T-cell (primary cell): ENCODE results near the gene MUC15. TPM values are rescaled to one million over a fixed set of nuclear protein-coding genes. Genes with fewer than 3 reads are reported as not detected.

Experiments used
- ATAC-seq, 4 experiments: fragments of 200-7000 bp in 3 of 4; fragments of 150-1000 bp in 1 of 4; cut with Tn5 transposase; replicated peaks in 1 of 4; 1 replicate in 3 of 4; 2 replicates in 1 of 4; pipeline ENCODE4 v1.10.0; 2021; ENCODE audit warnings: moderate library complexity in 3 of 4, mild to moderate bottlenecking in 2 of 4, moderate number of reproducible peaks in 1 of 4
- CTCF ChIA-PET, 2 donors: fragments of 300-600 bp; sonication (Branson Sonifier 250); formaldehyde crosslinking; loops; one replicate each; lab custom pipeline; 2022; ENCODE audit warnings: antibody characterized with exemption in 2 of 2; lab: Charles Lee
- POLR2A ChIA-PET, 2 donors: fragments of 300-600 bp; sonication (Branson Sonifier 250); formaldehyde crosslinking; loops; one replicate each; lab custom pipeline; 2022; ENCODE audit warnings: antibody characterized with exemption in 2 of 2; lab: Charles Lee
- DNase-seq, 35 experiments: peaks; one replicate each; pipeline versions ENCODE4 v3.0.0 to v3.0.0-alpha.2; 2013 to 2023
- H3K27ac ChIP-seq: one replicate; pipeline ENCODE4 v1.5.1; 2013; ENCODE audit warnings: low read length
- H3K27me3 ChIP-seq, 2 experiments: replicated peaks in 1 of 2; 1 replicate in 1 of 2; 2 replicates in 1 of 2; pipeline versions ENCODE4 v1.6.1 to v1.7.0; 2013; ENCODE audit warnings: low read length in 1 of 2, mixed read lengths in 1 of 2; ENCODE audit not compliant: control insufficient read depth in 2 of 2, insufficient read depth in 2 of 2; ENCODE audit errors: extremely low read depth in 1 of 2
- H3K36me3 ChIP-seq, 2 donors: 1 replicate in 1 of 2; 2 replicates in 1 of 2; pipeline versions ENCODE4 v1.6.1 to v1.7.0; 2013; ENCODE audit warnings: low read length in 1 of 2; ENCODE audit not compliant: control insufficient read depth in 2 of 2, insufficient read depth in 1 of 2; ENCODE audit errors: extremely low read depth in 1 of 2
- H3K4me1 ChIP-seq, 2 experiments: 1 replicate in 1 of 2; 2 replicates in 1 of 2; pipeline versions ENCODE4 v1.6.1 to v1.7.0; 2013; ENCODE audit warnings: low read length in 2 of 2, mixed read lengths in 1 of 2; ENCODE audit not compliant: insufficient read depth in 2 of 2, control insufficient read depth in 1 of 2; ENCODE audit errors: extremely low read depth in 1 of 2
- H3K4me3 ChIP-seq, 2 donors: 1 replicate in 1 of 2; 2 replicates in 1 of 2; pipeline versions ENCODE4 v1.5.1 to v1.7.0; 2013; ENCODE audit warnings: mild to moderate bottlenecking in 2 of 2, low read length in 1 of 2, moderate library complexity in 1 of 2; ENCODE audit not compliant: control insufficient read depth in 1 of 2; ENCODE audit errors: extremely low read depth in 1 of 2
- H3K9me3 ChIP-seq: 2 replicates; pipeline ENCODE4 v1.7.0; 2013
- H3K27ac Mint-ChIP-seq, 2 donors: one replicate each; pipeline ENCODE4 v1.8.0; 2020 to 2021; ENCODE audit warnings: mild to moderate bottlenecking in 2 of 2, mixed read lengths in 2 of 2
- H3K27me3 Mint-ChIP-seq, 2 donors: one replicate each; pipeline ENCODE4 v1.8.0; 2021 to 2022; ENCODE audit warnings: mixed read lengths in 2 of 2
- H3K36me3 Mint-ChIP-seq: one replicate; pipeline ENCODE4 v1.8.0; 2021; ENCODE audit warnings: mixed read lengths
- H3K4me1 Mint-ChIP-seq, 3 donors: one replicate each; pipeline ENCODE4 v1.8.0; 2020 to 2022; ENCODE audit warnings: mixed read lengths in 3 of 3, mild to moderate bottlenecking in 1 of 3
- H3K4me3 Mint-ChIP-seq, 3 donors: one replicate each; pipeline ENCODE4 v1.8.0; 2020 to 2022; ENCODE audit warnings: mild to moderate bottlenecking in 3 of 3, mixed read lengths in 3 of 3, moderate library complexity in 3 of 3
- H3K9me3 Mint-ChIP-seq, 3 donors: one replicate each; pipeline ENCODE4 v1.8.0; 2020 to 2022; ENCODE audit warnings: mixed read lengths in 3 of 3
- whole genome bisulfite sequencing: methylation state at CpG from one replicate; pipeline ENCODE4 v1.1.5; 2013; ENCODE audit warnings: missing lambda C conversion rate; ENCODE audit not compliant: insufficient coverage; 5-methylcytosine and 5-hydroxymethylcytosine counted together
- total RNA-seq, 35 experiments: library from RNA in 6 of 35; stranded (reverse) in 6 of 35; fragments of 120-200 nt in 1 of 35; gene quantifications; one replicate each; pipeline versions ENCODE4 v1.2.1 to v1.2.4 and lab custom pipeline; 2013 to 2026

MUC15 gene
- total RNA-seq, 5 donors from 2014 or later (not counting 1 experiment from before 2014, with no cell fraction given) = not detected

DNA sequence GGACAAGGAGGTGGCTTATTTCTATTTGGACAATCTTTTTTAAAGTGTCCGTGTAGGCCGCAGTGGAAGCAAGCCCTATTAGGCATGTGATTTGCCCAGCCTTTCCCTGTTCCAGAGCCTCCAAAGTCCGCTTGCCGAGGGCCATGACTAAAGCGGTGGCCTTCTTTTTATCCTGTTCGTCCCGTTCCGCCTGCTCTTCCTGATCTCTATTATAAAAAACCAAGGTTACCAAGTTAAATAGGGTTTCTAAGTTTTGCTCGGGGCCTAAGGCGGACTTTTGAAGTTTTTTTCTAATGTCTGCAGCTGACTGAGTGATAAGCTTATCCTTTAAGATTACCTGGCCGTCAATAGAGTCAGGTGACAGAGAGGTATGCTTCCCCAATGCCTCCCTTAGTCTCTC is 21.6 kb upstream of the MUC15 start:
- Histone ChIP-seq H3K4me1 (no peaks in the 10 kb centered on the region), H3K9me3 (no peaks in the 10 kb centered on the region), H3K36me3 (no peaks in the 10 kb centered on the region), H3K27ac (no peak overlapping the region), H3K27me3 (no peaks in the 10 kb centered on the region), H3K4me3 (no peak overlapping the region)
- ChIA-PET CTCF (no interaction called here), POLR2A (no interaction called here)
- WGBS = 94% methylated on average over 3 of the region's 11 CpGs
- no peaks in the 10 kb centered on the region for H3K36me3 Mint-ChIP-seq
- H3K4me1 Mint-ChIP-seq = no peaks in the 10 kb centered on the region
- DNase-seq = no peak
- H3K4me3 Mint-ChIP-seq = no peak overlapping the region
- H3K9me3 Mint-ChIP-seq = peaks cover 14 to 32% (median 23%) of the 10 kb centered on the region in 3 donors
- no peak for ATAC-seq
- H3K27ac Mint-ChIP-seq = no peak overlapping the region
- no peaks in the 10 kb centered on the region for H3K27me3 Mint-ChIP-seq

DNA sequence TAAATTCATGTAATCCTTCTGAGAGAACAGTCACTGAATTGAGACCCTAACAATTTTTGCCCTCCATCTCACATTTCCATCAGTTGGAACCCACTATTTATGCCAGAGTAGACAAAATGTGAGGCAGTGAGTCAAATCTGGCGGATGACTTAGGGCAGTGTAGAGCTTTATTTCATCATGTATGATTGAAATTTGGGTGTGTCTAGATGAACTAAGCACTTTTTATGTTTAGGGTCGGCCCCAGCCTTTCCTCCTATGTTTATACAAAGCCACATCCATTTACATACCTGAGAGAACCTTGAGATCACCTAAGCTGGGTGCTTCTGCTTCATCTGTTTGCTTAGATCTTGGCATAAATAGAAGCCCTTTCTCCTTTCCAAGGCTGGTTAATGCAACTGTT is 15.0 kb upstream of the MUC15 start:
- peaks cover 11 to 22% (median 22%) of the 10 kb centered on the region in 3 donors for H3K9me3 Mint-ChIP-seq
- ATAC-seq = no peak
- no peak for DNase-seq
- Histone ChIP-seq H3K4me3 (no peak overlapping the region), H3K27me3 (no peaks in the 10 kb centered on the region), H3K9me3 (no peaks in the 10 kb centered on the region), H3K4me1 (no peaks in the 10 kb centered on the region), H3K36me3 (no peaks in the 10 kb centered on the region), H3K27ac (no peak overlapping the region)
- ChIA-PET CTCF (no interaction called here), POLR2A (interaction anchor here in 1 of 2 donors (0.7 kb wide), 1 partner anchor 24 kb away, joined by 7 read pairs; no protein-coding TSS in a partner anchor)
- no peak overlapping the region for H3K27ac Mint-ChIP-seq
- no CpG with 5 or more reads among the region's 2 CpGs for WGBS
- no peaks in the 10 kb centered on the region for H3K27me3 Mint-ChIP-seq
- H3K36me3 Mint-ChIP-seq = no peaks in the 10 kb centered on the region
- H3K4me3 Mint-ChIP-seq = no peak overlapping the region
- H3K4me1 Mint-ChIP-seq = no peaks in the 10 kb centered on the region

DNA sequence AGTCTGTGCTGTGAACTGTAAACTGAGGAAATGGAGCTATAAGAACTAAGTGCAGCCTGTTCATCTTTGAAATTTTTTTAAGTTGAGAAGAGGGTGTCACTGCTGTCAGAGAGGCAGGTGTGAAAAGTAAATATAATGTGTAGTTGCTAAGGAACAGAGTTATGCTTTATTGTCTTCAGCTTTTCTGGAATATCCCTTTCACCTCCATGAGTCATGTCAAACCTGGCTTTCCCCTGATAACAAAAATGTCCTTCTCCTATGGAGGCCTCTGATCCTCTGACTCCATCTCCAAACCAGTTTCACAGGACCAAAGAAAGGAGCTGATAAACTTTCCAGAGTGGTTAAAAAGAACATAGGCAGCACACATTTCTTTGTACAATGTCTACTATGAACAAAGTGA is 12.8 kb upstream of the MUC15 start:
- Histone ChIP-seq H3K27me3 (no peaks in the 10 kb centered on the region), H3K27ac (no peak overlapping the region), H3K9me3 (no peaks in the 10 kb centered on the region), H3K4me1 (no peaks in the 10 kb centered on the region), H3K4me3 (no peak overlapping the region), H3K36me3 (no peaks in the 10 kb centered on the region)
- DNase-seq = no peak
- Mint-ChIP-seq H3K4me3 (no peak overlapping the region), H3K36me3 (no peaks in the 10 kb centered on the region), H3K27ac (no peak overlapping the region), H3K4me1 (no peaks in the 10 kb centered on the region), H3K27me3 (no peaks in the 10 kb centered on the region), H3K9me3 (peaks cover 8 to 14% (median 9%) of the 10 kb centered on the region in 3 donors)
- POLR2A ChIA-PET = no interaction called here
- CTCF ChIA-PET = no interaction called here
- ATAC-seq = no peak

DNA sequence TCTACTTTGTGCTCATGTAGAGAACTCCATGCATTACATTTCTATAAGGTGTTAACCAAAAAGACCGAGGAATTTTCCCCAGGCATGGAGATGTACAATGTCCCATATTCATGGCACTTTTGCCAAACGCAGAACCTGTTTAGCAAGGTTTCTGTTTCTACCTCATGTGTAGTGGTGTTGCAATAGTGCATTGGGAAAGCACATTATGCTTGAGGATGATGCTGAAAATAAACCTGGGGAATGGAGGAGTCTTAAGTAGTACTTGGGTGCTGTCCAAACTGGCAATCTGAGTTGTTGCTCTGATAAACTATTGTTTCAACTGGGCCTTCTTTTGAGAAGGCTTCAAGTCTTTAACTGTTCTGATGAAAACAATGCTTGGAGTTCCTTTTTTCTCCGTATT is 11.5 kb upstream of the MUC15 start:
- Histone ChIP-seq H3K27ac (no peak overlapping the region), H3K4me1 (no peaks in the 10 kb centered on the region), H3K36me3 (no peaks in the 10 kb centered on the region), H3K27me3 (no peaks in the 10 kb centered on the region), H3K4me3 (no peak overlapping the region), H3K9me3 (no peaks in the 10 kb centered on the region)
- peaks cover 4 to 12% (median 7%) of the 10 kb centered on the region in 3 donors for H3K9me3 Mint-ChIP-seq
- H3K27ac Mint-ChIP-seq = no peak overlapping the region
- CTCF ChIA-PET = no interaction called here
- POLR2A ChIA-PET = no interaction called here
- no peaks in the 10 kb centered on the region for H3K36me3 Mint-ChIP-seq
- DNase-seq (no peak), ATAC-seq (no peak)
- WGBS = no CpG with 5 or more reads among the region's 3 CpGs
- no peak overlapping the region for H3K4me3 Mint-ChIP-seq
- no peaks in the 10 kb centered on the region for H3K4me1 Mint-ChIP-seq
- H3K27me3 Mint-ChIP-seq = no peaks in the 10 kb centered on the region

DNA sequence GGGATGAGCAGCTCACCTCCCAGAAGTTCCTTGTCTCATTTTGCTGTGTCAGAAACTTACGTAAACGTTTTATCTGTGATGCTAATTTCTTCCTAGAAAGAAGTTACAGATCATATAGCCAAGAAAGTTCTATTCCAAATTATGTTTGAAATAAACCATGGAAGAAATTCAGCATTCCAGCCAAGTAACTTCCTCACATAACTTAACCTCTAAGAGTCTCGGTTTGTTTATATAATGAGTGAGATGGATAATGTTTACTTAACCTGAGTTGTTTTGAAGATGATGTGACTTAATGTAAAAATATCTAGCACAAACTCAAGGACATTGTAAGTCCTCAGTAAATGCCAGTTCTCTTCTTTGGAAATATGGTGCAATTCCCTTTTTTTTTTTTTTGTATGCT is 8.9 kb upstream of the MUC15 start:
- no CpG with 5 or more reads among the region's 3 CpGs for WGBS
- Histone ChIP-seq H3K9me3 (no peaks in the 10 kb centered on the region), H3K4me3 (no peak overlapping the region), H3K27me3 (no peaks in the 10 kb centered on the region), H3K4me1 (no peaks in the 10 kb centered on the region), H3K27ac (no peak overlapping the region), H3K36me3 (no peaks in the 10 kb centered on the region)
- ChIA-PET POLR2A (no interaction called here), CTCF (no interaction called here)
- no peak for DNase-seq
- Mint-ChIP-seq H3K4me3 (no peak overlapping the region), H3K36me3 (no peaks in the 10 kb centered on the region), H3K9me3 (peaks cover 4 to 12% (median 7%) of the 10 kb centered on the region in 3 donors), H3K27ac (no peak overlapping the region), H3K27me3 (no peaks in the 10 kb centered on the region), H3K4me1 (no peaks in the 10 kb centered on the region)
- no peak for ATAC-seq

DNA sequence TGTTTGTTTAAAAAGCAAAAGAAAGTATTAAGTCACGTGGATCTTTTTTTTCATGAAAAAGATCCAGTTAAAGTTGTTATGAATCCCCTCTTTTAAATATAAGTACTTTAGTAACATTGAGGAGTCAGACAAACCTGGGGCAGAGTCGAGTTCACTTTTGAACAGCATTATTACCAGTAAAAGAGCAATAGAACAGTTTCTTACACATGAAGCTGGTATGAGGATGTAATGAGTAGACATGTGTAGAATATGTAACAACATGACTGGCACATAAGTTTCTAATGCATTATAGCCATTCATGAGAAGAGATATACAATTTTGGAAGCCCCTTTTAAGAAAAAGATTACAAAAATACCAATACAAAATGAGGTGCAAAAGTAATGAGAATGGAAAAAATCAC is 7.6 kb upstream of the MUC15 start:
- H3K27me3 Mint-ChIP-seq = no peaks in the 10 kb centered on the region
- Histone ChIP-seq H3K4me1 (no peaks in the 10 kb centered on the region), H3K36me3 (no peaks in the 10 kb centered on the region), H3K27me3 (no peaks in the 10 kb centered on the region), H3K27ac (no peak overlapping the region), H3K9me3 (no peaks in the 10 kb centered on the region), H3K4me3 (no peak overlapping the region)
- DNase-seq (no peak), ATAC-seq (no peak)
- CTCF ChIA-PET = interaction anchor here (0.5 to 0.6 kb wide), 2 partner anchors 254 to 301 kb away, joined by 3 to 4 read pairs; no protein-coding TSS in a partner anchor
- WGBS = no CpG with 5 or more reads among the region's 2 CpGs
- no peaks in the 10 kb centered on the region for H3K4me1 Mint-ChIP-seq
- H3K27ac Mint-ChIP-seq = no peak overlapping the region
- no peak overlapping the region for H3K4me3 Mint-ChIP-seq
- peaks cover 0 to 12% (median 7%) of the 10 kb centered on the region in 3 donors for H3K9me3 Mint-ChIP-seq
- POLR2A ChIA-PET = no interaction called here
- no peaks in the 10 kb centered on the region for H3K36me3 Mint-ChIP-seq
